Small intestine (tissue), 7 donors: ENCODE data around the gene WNT10A. TPM values are rescaled to one million over a fixed set of nuclear protein-coding genes. Genes with fewer than 3 reads are reported as not detected.
A peak's percentile ranks its signal among the peaks of the same experiment; 100 is the strongest.

Experiments
- DNase-seq, 2 donors: peaks; one replicate each; pipeline versions ENCODE4 v3.0.0 to v3.0.0-alpha.2; 2013
- FAIRE-seq: peaks from 2 replicates; lab custom pipeline; 2012; peaks lifted over from hg19 to GRCh38; lab: Jason Lieb, UNC
- H3K27ac ChIP-seq, 3 donors: one replicate each; pipeline ENCODE4 v1.5.1; 2013; ENCODE audit warnings: low read length in 2 of 3, mild to moderate bottlenecking in 2 of 3, control low read depth in 1 of 3, inconsistent platforms in 1 of 3, low read depth in 1 of 3, moderate library complexity in 1 of 3
- H3K27me3 ChIP-seq, 3 donors: one replicate each; pipeline ENCODE4 v1.6.1; 2013; ENCODE audit warnings: low read length in 3 of 3, inconsistent platforms in 1 of 3; ENCODE audit not compliant: control insufficient read depth in 3 of 3, insufficient read depth in 3 of 3
- H3K36me3 ChIP-seq, 3 donors: one replicate each; pipeline ENCODE4 v1.6.1; 2013; ENCODE audit warnings: low read length in 3 of 3, inconsistent platforms in 1 of 3, low read depth in 1 of 3, mild to moderate bottlenecking in 1 of 3, moderate library complexity in 1 of 3; ENCODE audit not compliant: control insufficient read depth in 3 of 3, insufficient read depth in 2 of 3
- H3K4me1 ChIP-seq, 3 donors: one replicate each; pipeline ENCODE4 v1.6.1; 2013; ENCODE audit warnings: low read length in 2 of 3, inconsistent platforms in 1 of 3, low read depth in 1 of 3, mild to moderate bottlenecking in 1 of 3, moderate library complexity in 1 of 3; ENCODE audit not compliant: control insufficient read depth in 3 of 3, insufficient read depth in 2 of 3
- H3K4me3 ChIP-seq, 3 donors: one replicate each; pipeline ENCODE4 v1.5.1; 2013; ENCODE audit warnings: low read length in 3 of 3, control low read depth in 1 of 3, inconsistent platforms in 1 of 3, low read depth in 1 of 3, mild to moderate bottlenecking in 1 of 3, moderate library complexity in 1 of 3
- H3K9me3 ChIP-seq, 2 donors: one replicate each; pipeline ENCODE4 v1.6.1; 2013; ENCODE audit warnings: low read depth in 1 of 2, low read length in 1 of 2; ENCODE audit not compliant: control insufficient read depth in 2 of 2, insufficient read depth in 1 of 2
- WGBS, 3 donors: extraction: QIAGEN DNeasy Blood & Tissue Kit; methylation state at CpG; one replicate each; pipeline ENCODE4 v1.1.7; 2013; 5-methylcytosine and 5-hydroxymethylcytosine counted together
- polyA plus RNA-seq, 4 donors: library from polyadenylated mRNA; stranded (reverse) in 3 of 4; unstranded in 1 of 4; fragments of 200-250 nt in 3 of 4; fragments of 120-200 nt in 1 of 4; gene quantifications; one replicate each; pipeline versions ENCODE4 v1.2.1 to v1.2.3, GENCODE V29; 2013
- donor health status: healthy with polysubstance abuse.
- donor health status: control.
- donor health status: control.
- donor health status: Bipolar disorder and iron deficiency.
- donor health status: healthy.

WNT10A gene
- polyA plus RNA-seq, 4 donors = 0.07 to 2.4 (median 0.37) TPM; not detected in 1

DNA sequence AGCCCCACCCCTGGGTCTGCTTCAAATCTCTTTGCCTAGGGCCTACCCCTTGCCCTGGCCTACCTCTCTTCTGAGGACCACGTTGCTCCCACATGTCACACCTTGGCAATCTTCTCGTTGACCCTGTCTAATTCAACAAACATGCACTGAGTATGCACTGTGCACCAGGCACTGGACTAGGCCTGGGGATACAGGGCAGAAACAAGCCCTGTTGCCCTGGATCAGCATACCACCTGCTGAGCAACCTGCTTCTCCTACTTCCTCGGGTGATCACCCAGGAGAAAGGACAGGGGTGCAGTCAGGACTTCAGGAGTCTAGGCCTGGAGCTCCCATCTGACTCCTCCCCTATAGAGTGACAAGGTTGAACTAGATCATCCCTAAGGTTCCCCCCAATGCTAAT, 9.7 kb downstream of the WNT10A start:
- H3K4me3 ChIP-seq = no peak overlapping the region
- H3K36me3 ChIP-seq = no peaks in the 10 kb centered on the region
- H3K4me1 ChIP-seq = peaks cover 0 to 26% (median 0%) of the 10 kb centered on the region in 3 donors
- H3K9me3 ChIP-seq = no peaks in the 10 kb centered on the region
- DNase-seq (no peak), FAIRE-seq (no peak)
- peaks cover 0 to 75% (median 0%) of the 10 kb centered on the region in 3 donors for H3K27me3 ChIP-seq
- H3K27ac ChIP-seq = no peak overlapping the region
- WGBS, 3 donors = 57 to 69% (median 65%) methylated on average over 3 of the region's 3 CpGs

DNA sequence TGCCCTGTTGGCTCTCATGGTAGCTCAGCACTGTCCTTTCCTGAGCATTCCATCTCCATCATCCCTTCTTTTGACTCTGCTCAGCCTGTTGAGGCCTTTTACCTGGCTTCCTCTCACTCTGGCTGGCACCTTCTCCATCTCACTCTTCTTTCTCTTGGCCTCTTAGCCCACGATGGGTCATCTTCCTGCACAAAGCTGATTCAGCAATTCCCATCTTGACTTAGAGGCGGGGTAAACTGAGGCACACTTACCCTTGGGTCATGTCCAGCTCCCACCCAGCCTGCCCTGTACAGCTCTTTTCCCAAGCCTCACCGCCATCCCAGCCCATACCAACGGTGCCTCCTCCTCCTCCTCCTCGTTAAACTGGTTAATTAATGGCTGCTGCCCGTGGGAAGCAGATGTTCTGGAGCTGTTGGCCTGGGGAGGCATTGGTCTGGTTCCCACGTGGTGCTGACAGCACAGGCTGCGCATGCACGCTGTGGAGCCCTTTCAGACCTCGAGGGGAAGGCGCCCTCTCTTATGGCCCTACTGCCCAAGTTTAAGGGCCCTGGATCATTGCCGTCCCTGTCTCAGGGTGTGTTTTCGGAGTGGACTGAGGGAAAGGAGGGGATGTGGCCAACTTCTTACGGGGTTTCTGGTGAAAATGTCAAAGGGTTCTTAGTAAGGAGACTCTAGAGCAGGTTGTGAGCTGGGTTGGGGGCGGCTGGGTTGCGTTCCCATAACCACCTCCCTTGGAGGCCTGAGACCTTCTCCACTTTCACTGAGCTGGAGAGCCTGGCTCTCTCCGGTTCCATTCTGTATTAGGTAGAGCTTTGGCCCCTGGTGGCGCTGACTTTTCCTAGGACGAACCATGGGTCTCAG, 10.9 kb downstream of the WNT10A start:
- Histone ChIP-seq H3K4me3 (no peak overlapping the region), H3K27ac (peak overlapping the region in 1 of 3 donors; percentile 69), H3K9me3 (no peaks in the 10 kb centered on the region), H3K4me1 (peaks cover 0 to 36% (median 0%) of the 10 kb centered on the region in 3 donors), H3K36me3 (no peaks in the 10 kb centered on the region), H3K27me3 (peaks cover 0 to 78% (median 0%) of the 10 kb centered on the region in 3 donors)
- FAIRE-seq (no peak), DNase-seq (no peak)
- 65 to 73% (median 71%) methylated on average over 19 of the region's 19 CpGs for WGBS, 3 donors

- Histone ChIP-seq H3K27me3 (peaks cover 0 to 80% (median 3%) of the 10 kb centered on the region in 3 donors), H3K4me3 (peak overlapping the region in 1 of 3 donors; percentile 36), H3K4me1 (peaks cover 0 to 45% (median 0%) of the 10 kb centered on the region in 3 donors), H3K36me3 (no peaks in the 10 kb centered on the region), H3K27ac (peak overlapping the region in 1 of 3 donors; percentile 69), H3K9me3 (no peaks in the 10 kb centered on the region)
- DNase-seq (peak; percentile 76 to 90), FAIRE-seq (no peak)
- WGBS, 3 donors = 1 to 3% (median 2%) methylated on average over 53 to 72 of the region's 72 CpGs
These were observed 12.2 kb downstream of the WNT10A start for GRCh38 chr2:218892693-218893348.

DNA sequence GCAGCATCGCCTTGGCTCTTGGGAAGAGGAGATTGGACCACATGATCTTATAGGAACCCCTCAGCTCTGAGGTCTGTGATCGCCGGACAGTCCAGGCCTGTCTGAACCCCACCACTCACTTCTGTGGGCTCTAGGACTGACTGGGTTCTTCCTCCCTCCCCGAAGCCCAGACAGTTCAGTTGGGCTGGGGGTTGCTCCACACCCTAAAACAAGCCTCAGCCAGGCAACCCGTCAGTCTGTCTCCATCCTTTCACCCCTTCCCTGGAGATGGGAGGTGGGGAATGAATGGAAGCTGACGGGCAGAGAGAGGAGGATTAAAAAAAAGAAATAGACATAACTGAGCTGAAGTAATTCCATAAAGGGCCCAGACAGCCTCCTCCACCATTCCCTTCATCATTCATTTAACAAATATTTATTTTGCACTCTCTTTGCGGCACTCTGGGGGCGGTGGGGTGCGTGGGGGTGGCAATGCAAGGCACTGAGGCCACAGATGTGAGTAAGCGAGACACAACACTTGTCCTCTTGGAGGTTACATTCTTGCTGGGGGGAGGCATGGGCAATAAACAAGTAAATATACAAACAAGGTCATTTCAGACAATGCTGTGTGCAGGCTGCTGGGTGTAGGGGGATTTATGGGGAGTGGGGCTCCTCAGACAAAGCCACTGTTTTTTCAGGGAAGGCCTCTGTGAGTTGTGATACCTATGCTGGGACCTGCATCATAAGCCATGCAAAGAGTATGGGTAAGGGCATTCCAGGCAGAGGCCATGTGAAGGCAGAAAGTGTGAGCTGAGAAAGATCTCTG, 12.9 kb downstream of the WNT10A start:
- FAIRE-seq = no peak
- Histone ChIP-seq H3K9me3 (no peaks in the 10 kb centered on the region), H3K4me3 (no peak overlapping the region)

DNA sequence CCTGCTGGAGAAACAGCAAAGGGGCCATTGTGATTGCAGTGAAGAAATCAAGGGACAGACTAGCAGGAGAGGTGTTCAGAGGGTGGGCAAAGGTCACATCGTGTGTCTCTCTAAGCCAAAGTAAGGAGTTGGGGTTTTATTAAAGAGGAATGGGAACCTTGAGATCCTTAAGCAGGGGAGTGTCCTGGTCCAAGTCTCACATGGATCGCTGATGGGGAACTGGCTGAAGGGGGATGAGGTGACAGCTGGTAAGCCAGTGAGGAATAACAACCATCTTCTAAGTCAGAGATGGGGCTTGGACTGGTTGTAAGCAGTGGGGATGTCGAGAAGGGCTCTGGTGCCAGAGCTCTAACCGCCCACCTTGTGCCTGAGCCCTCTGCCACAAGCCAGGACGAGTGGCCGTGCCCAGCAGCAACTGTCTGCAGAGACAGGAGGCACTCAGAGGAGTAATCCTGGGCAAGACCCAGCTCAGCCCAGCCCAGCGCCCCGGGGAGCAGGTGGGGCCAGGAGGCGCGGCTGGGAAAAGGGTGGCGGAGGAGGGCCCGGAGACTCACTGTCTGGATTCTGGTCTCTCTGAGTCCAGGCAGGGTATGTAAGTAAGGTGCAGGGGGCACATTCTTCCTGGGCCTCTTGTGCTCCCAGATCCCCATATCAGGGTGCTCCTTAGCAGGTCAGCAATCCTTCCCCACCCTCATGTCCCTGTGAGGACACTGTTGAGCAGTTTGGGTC, 13.7 kb downstream of the WNT10A start:
- no peak for FAIRE-seq
- Histone ChIP-seq H3K36me3 (no peaks in the 10 kb centered on the region), H3K27ac (no peak overlapping the region), H3K9me3 (no peaks in the 10 kb centered on the region), H3K4me1 (peaks cover 0 to 50% (median 0%) of the 10 kb centered on the region in 3 donors), H3K4me3 (no peak overlapping the region), H3K27me3 (peaks cover 0 to 86% (median 6%) of the 10 kb centered on the region in 3 donors)
- DNase-seq = no peak
- 18 to 55% (median 51%) methylated on average over 12 of the region's 12 CpGs for WGBS, 3 donors

More for the DNA sequence above, 12.9 kb downstream of the WNT10A start:
- Histone ChIP-seq H3K36me3 (no peaks in the 10 kb centered on the region), H3K27me3 (peaks cover 0 to 80% (median 5%) of the 10 kb centered on the region in 3 donors), H3K4me1 (peaks cover 0 to 50% (median 0%) of the 10 kb centered on the region in 3 donors), H3K27ac (peak overlapping the region in 1 of 3 donors; percentile 69)
- 55 to 70% (median 63%) methylated on average over 10 of the region's 10 CpGs for WGBS, 3 donors
- DNase-seq = no peak

- FAIRE-seq (no peak), DNase-seq (no peak)
- Histone ChIP-seq H3K27me3 (peaks cover 0 to 90% (median 6%) of the 10 kb centered on the region in 3 donors), H3K4me3 (no peak overlapping the region), H3K27ac (no peak overlapping the region), H3K4me1 (peaks cover 0 to 50% (median 0%) of the 10 kb centered on the region in 3 donors), H3K36me3 (no peaks in the 10 kb centered on the region), H3K9me3 (no peaks in the 10 kb centered on the region)
- WGBS, 3 donors = 80 to 92% (median 83%) methylated on average over 4 of the region's 4 CpGs
These were observed 14.2 kb downstream of the WNT10A start for GRCh38 chr2:218894880-218895157.

GRCh38 chr2:218895326-218895725, 14.7 kb downstream of the WNT10A start:
- Histone ChIP-seq H3K9me3 (no peaks in the 10 kb centered on the region), H3K27me3 (peaks cover 0 to 87% (median 6%) of the 10 kb centered on the region in 3 donors), H3K4me1 (peaks cover 0 to 50% (median 0%) of the 10 kb centered on the region in 3 donors), H3K27ac (no peak overlapping the region), H3K36me3 (no peaks in the 10 kb centered on the region), H3K4me3 (no peak overlapping the region)
- 59 to 69% (median 67%) methylated on average over 3 of the region's 3 CpGs for WGBS, 3 donors
- FAIRE-seq (no peak), DNase-seq (no peak)
